CD4-positive, alpha-beta T cell treated with Interleukin-4 for 4 hours (primary cell): ENCODE data around the gene DBNDD1.
A peak's percentile ranks its signal among the peaks of the same experiment; 100 is the strongest.

Experiments used
- DNase-seq: peaks from one replicate; pipeline ENCODE4 v3.0.0-alpha.2; 2020

Gene DBNDD1

DNA sequence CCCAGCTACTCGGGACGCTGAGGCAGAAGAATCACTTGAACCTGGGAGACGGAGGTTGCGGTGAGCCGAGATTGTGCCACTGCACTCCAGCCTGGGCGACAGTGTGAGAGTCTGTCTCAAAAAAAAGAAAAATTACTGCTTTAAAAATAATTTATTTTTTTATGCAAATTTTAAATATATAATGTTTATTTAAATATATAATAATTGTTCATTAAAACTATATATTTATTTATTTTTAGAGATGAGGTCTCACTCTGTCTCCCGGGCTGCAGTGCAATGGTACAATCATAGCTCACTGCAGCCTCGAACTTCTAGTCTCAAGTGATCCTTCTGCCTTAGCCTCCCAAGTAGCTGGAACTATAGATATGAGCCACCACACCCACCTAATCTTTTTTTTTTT lies 15.2 kb upstream of the DBNDD1 start:
- no peak for DNase-seq

DNA sequence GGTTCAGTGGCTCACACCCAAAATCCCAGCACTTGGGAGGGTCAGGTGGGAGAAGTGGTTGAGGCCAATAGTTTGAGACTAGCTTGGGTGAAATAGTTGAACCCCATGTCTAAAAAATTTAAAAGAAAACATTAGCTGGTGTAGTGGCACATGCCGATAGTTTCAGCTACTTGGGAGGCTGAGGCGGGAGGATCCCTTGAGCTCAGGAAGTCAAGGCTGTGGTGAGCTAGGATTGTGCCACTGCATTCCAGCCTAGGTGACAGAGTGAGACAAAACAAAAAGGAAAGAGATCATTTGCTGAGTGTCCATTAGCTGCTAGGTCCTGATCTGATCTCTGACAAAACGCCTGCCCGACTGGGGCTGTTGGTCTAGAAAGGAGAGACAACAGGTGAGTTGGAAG lies 14.1 kb upstream of the DBNDD1 start:
- DNase-seq: no peak

DNA sequence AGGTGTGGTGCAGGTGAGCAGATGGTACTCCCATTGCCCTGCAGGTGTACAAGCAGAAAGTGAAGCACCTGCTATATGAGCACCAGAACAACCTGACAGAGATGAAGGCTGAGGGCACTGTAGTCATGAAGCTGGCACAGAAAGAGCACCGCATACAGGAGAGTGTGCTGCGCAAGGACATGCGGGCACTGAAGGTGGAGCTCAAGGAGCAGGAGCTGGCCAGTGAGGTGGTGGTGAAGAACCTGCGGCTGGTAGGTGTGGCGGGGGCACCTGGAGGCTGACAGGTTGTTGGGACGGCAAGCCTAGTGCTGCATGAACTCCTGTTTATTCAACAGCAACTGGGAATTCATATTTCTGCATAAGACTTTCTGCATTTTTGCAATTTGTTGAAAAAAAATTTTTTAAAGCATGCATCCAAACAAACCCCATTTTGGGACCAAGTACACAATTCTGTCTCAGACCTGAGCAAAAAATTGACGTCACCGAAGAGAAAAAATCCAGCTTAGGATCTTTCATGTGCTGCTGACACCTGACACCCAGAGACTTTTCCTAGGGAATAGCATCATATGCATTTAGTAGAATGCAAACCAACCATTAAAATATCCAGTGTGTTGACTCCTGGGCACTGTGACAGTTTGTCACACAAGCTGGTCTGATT lies 13.5 kb upstream of the DBNDD1 start:
- no peak for DNase-seq

DNA sequence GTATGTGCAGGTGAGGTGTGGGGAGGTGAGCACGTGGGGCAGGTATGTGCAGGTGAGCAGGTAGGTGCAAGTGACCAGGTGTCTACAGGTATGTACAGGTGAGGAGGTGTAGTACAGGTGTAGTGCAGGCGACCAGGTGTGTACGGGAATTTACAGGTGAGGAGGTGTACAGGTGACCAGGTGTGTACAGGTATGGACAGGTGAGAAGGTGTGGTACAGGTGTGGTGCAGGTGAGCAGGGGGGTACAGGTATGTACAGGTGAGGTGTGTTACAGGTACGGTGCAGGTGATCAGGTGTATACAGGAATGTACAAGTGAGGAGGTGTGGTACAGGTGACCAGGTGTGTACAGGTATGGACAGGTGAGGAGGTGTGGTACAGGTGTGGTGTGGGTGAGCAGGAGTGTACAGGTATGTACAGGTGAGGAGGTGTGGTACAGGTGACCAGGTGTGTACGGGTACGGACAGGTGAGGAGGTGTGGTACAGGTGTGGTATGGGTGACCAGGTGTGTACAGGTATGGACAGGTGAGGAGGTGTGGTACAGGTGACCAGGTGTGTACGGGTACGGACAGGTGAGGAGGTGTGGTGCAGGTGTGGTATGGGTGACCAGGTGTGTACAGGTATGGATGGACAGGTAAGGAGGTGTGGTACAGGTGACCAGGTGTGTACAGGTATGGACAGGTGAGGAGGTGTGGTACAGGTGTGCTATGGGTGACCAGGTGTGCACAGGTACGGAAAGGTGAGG lies 12.8 kb upstream of the DBNDD1 start:
- DNase-seq: no peak

DNA sequence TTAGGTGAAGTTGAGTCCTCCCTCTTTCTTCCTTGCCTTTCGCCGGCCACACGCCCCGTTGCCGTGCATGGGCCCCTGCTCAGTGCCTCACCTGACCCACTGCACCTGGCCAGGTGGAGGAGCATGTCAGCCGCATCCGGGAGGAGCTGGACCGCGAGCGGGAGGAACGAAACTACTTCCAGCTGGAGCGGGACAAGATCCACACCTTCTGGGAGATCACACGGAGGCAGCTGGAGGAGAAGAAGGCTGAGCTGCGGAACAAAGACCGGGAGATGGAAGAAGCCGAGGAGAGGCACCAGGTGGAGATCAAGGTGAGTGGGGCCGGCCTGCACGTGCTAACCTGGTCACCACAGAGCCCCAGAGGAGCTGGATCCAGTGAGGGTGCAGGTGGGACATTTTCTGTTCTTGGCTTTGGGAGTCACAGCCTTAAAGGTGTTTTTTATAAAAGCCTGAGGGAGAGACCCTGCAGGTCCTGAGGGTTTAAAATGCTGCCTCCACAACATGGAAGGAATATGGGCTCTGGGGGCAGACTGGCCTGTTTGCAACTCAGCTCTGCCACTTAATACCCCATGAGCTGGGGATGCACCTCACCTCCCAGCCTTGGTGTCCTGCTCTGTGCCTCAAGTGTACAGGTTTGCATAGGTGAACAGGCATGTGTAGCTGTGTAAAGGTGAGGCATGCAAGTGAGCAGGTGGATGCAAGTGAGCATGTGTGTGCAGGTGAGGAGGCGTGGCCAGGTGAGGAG lies 12.1 kb upstream of the DBNDD1 start:
- DNase-seq: no peak

DNA sequence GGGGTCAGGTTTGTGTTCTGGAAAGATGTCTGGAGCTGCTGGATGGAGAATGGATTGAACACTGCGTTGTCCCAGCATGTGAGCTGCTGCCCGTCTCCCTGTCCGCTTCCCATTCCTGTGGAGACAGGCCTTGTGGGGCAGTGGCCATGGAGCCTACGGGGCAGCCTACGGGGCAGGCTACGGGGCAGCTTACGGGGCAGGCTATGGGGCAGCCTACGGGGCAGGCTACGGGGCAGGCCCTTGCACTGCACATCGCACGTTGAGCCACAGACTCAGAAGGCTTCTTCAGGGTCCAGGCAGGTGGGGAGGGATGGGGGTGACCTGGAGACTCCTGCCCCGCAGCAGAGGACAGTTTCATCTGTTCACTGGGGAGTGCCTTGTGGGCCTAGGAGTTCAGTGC lies 9.7 kb upstream of the DBNDD1 start:
- no peak for DNase-seq

DNA sequence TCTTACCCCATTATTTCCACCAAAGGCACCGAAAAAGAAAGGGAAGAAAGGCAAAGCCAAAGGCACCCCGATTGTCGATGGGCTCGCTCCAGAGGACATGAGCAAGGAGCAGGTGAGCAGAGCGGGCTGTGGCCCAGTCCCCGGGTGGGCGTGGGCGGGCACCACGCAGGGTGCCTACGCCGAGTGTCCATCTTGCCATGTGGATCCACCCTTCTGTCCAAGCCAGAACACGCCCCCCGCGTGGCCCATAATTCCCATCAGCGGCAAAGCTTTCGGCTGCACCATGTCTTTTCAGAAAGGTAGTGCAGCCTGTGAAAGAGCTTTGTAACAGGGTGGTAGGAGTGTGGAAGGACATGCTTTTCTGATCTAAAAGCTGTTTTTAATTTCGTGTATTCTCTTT lies 8.4 kb upstream of the DBNDD1 start:
- DNase-seq: no peak

DNA sequence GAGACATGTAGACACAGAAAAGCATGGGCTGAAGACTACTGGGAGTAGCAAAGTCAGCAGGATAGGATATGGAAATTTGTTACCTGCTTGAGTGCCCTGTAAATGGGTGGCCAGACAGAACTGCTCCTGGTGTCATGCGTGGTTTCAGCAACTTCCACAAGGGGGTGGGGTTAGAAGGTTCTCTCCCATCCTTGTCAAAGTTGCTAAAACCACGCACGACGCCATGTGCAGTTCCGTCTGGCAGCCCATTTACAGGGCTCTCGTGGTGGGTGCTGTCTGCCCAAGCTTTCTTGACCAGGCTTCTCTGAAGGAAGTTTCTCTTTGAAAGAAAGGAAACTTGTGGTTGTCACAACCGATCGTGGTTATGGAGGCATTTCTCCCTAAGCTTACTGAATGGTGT lies 6.9 kb upstream of the DBNDD1 start:
- DNase-seq: peak; percentile 2

DNA sequence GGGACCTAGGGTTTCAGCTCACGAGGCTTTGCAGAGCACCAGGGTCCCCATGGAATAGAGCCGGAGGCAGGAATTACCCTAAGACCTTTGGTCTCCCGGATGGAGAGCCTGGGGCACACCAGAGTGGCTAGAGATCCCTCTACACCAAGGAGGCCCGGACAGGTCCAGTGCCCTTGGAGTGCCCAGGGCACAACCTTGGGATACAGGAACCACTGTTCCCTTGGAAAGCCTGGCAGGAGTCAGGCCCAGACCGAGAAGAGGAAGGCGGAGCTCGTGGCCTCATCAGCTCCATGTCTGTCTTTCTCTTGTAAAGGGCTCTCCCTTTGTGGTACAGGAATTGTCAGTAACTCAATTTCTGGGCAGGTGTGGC lies 3.8 kb upstream of the DBNDD1 start:
- no peak for DNase-seq

DNA sequence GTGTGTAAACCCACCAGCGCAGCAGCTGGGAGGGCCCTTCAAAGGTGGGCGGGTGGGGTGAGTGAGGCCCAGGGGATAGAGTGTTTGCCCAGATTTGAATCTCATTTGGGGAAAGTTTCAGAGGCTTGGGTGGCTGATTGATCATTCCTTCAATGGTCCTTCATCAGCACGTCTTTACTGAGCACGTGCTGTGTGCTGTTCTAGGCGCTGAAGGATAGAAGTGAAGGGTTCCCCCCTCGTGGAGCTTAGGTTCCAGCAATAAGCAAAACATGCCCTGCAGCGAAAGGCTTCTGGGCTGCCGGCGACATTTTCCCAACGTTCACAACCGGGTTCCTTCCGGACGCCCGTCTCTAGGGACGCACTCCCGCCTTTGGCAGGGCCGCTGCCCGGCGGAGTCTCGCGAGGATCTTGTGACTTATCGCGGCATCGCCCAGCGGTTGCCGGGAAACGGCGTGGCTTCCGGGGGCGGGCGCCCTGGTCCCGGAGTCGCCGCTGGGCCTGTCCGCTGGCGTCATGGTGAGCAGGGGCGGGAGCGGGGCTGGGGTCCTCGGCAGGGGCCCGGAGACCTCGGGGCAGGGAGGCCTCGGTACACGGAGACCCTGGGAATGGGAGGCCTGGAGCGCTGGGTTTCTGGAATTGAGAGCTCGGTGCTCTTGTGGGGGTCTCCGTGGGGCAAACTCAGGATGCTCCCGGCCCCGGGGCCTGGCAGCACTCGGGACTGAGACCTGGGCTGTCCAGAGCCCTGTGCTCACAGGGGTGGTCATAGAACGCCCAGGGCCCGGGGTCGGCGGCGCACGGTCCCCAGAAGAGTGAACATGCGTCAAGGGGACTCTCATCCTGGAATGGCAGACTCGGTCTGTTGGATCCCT lies 3.2 kb upstream of the DBNDD1 start:
- DNase-seq: peak; percentile 76

DNA sequence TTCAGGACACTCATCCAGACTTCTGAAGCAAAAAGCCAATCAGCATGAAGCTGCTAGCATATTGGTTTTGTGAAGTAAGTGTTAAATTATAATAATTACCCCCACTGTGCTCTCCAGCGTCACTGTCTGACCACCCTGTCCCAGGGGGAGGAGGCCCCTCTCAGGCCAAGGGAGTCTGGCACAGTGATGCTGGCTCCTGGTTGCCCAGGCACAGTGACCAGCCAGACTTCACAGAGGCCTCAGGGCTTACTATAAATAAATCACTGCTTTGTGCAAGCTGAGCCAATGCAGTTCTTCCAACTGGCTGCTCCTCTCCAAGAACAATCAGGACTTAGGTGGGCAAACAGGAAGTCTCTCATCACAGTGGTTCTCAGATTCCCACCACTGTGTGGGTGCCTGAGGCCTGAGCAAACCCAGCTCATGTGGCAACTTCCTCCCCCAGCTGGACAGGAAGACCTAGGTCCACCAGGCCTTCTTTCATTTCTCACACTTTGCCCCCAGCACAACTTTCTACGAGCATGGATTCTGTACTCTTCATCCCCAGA lies 1.7 kb upstream of the DBNDD1 start:
- no peak for DNase-seq

DNA sequence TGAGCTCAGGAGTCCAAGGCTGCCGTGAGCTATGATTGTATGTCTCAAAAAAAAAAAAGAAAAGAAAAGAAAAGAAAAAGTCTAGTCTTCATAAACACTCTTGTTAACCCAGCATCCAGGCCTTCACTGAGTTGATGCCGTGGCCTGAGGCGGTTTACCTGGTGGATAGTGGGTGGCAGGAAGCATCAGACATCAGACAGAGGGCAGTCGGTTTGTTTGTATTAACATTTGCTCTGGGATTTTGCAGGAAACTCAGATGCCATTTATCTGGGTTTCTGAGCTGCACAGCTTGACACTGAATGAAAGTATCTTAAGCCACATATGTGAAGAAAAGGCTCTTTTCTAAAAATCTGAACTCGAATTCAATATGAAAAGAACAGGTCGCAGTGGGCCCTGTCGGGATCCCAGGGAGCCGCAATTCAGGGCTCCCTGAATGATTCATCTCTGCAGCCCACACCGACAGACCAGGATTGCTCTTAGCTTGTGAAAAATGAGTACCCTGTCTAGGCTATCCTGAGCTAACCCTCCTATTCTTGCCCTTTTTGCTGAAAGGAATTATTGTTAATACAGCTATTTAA lies 1.1 kb upstream of the DBNDD1 start:
- DNase-seq: no peak

DNA sequence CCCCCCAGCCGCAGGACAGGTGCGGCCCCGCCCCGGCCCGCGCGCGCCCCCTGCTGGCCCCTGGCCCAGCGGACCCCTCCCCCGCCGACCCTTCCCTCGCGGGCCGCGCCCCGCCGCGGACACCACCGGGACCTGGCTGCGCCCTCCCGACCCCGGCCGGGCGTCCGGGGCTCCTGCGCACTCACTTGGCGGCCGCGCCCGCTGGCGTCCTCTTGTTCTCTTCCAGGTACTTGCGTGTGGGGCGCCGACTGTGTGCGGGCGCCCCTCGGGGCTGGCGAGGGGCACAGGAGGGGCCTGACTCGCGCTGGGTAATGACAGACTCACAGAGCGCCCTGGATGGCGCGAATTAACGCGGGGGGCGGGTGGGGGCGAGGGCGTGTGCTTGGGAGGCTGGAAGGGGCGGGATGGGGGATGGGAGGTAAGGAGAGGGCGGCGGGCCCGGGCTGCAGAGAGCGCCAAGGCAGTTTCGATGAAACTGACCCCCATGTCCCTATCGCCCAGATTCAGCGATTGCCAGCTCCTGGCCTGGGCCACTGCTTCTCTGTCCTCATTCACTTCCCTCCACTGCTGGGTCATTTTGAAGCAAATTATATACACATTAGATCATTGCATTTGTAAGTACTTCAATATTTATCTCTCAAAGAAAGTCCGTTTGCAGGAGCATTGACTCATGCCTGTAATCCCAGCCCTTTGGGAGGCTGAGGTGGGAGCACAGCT lies 445 bp upstream of the DBNDD1 start:
- peak; percentile 20 for DNase-seq

DNA sequence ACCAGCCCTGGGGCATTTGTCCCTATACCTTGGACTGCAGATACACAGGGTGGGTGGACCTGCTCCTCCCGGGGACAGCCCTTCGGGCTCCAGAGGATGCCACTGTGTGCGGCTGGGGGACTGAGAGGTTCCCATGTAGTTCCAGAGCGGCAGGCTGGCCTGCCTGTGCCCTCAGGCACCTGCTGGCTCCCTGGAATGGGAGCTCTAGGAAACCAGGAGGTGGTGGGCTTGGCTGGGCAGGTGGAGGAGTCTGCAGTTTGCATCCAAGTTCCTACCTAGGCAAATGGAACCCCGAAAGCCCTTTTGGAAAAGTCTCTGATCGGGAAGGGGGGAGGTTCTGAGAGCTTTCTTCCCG lies 982 bp downstream of the DBNDD1 start:
- DNase-seq: no peak

DNA sequence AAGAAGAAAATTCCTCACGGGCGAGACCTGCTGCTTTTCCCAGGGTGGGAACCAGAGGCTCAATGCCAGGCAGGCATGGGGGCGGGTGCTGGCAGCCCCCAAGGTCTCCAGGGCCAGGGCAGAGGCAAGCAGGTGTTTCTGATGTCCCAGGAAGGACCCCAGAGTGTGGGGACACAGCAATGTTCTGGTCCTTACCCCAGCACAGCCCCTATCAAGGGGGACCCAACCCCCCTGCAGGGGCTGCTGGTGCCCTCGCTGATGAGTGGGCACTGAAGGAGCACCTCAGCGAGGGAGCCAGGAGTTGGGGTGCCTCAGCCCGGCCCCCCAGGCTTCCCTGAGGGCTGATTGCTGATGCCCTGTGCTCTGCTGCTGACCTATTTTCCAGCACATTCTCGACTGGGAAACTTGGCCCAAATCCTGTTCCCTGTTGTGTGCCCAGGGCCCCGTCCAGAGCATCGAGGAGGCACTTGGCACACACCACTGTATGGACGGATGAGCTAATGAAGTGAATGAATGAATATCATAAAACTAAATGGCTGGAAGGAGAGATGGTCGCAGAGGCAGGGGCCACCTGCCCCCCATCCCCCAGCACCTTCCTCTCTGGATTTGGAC lies 2.8 kb downstream of the DBNDD1 start:
- no peak for DNase-seq

DNA sequence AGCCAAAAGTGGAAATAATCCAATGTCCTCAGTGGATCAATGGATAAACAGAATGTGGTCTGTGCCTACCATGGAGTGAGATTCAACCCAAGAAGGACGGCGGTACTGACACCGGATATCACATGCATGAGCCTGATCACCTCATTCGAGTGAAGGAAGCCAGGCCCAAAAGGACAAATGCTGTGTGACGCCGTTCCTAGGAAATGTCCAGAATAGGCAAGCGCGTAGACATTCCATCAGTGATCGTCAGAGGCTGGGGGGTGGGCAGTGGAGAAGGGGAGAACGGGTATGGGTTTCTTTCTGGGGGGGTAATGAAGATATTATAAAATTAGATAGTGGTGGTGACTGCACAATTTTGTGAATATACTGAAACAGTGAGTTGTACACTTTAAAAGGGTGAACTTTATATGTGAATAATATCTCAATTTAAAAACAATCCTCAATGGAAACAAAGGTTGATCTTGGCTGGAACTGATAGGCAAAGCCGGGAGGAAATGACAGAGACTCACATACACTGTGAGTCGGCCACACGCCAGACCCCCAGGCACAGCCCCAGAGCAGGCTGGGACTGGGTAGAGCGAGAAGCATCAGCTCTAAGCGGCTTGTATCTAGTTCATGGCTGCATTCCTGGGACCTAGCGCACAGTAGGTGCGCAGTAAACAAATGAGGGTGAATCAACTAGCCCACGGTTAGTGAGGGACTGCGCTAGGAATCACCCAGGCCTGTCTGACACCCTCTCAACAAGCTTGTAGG lies 3.5 kb downstream of the DBNDD1 start:
- no peak for DNase-seq

DNA sequence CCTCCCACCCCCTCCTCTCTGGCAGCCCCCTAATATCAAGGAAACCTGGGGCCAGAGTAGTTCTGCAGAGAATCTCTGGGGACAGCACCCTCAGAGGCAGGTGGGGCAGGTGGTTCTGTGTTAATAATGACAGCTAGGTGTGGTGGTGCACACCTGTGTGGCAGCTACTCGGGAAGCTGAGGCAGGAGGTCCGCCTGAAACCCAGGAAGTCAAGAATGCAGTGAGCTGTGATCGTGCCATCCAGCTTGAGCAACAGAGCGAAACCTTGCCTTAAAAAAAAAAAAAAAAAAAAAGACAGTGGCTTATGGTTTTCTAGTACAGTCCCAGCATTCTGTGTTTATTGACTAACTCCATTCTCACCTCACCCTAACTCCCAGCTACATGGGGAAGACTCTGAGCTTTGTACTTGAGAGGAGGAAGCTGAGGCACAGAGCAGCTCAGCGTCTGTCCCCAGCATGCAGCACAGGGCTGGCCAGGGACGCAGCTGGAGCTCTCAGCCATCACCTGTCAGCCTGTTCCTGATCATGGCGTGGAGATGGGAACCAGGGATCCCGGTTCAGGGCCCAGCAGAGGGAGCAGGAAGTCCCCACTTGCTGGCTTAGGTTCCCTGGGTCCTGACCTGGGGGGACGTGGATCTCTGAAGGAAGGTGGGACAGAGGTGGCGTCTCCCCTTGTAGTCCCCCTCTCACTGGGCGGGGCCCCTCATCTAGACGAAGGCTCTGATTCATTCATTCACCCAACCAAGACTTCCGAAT lies 6.1 kb downstream of the DBNDD1 start:
- DNase-seq: no peak

DNA sequence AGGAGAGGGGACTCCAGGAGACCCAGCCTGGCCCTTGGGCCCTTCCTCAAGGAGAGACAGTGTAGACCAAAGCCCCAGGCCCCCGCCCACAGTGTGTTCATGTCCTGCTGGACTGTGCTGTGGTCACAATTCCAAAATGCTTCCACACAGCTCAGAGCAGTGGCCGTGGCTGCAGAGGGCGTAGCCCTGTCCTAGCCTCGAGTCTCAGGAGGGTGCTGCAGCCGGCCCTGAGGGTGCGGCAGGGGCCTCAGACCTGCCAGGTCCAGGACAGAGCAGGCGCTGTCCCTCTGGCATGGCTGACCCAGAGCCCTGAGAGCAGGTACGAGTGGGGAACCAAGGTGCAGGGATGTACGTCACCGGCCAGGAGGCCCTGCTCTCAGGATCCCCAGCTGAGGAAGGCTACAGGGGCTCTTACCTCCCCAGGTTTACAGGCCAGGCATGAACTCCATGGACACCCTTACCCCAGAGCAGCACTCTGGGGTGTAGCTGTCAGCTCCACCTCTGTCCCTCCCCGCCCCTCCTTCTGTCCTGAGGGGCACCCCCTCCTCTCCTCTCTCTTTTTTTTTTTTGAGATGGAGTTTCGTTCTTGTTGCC lies 7.3 kb downstream of the DBNDD1 start:
- DNase-seq: no peak

DNA sequence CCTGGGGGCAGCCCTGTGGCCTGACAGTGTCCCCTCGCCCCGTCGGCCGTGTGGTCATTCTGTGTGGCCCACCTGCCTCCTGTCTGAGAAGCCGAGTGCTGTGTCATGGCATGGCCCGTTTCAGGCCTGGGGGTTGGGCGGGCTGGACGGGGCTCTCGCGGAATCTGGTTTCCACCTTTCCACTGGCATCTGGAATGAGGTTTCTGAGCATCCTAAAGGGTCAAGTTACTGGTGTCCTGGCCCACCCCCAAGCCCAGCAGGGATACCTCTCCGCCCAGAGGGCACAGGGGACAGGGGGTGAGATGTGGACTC lies 7.8 kb downstream of the DBNDD1 start:
- no peak for DNase-seq
